Activated B cell treated with CpG ODN at 0.5 μM for 24 hours (primary cell): ENCODE data around the gene INTS1. TPM values are rescaled to one million over a fixed set of nuclear protein-coding genes. Genes with fewer than 3 reads are reported as not detected.
A peak's percentile ranks its signal among the peaks of the same experiment; 100 is the strongest.

ENCODE experiments used
- ATAC-seq: fragments of 200-7000 bp; cut with Tn5 transposase; one replicate; pipeline ENCODE4 v1.10.0; 2021; ENCODE audit warnings: low read depth, mild to moderate bottlenecking, moderate library complexity
- CTCF ChIA-PET: fragments of 350-600 bp; sonication (Branson Sonifier 250); formaldehyde crosslinking; loops from one replicate; lab custom pipeline; 2021; ENCODE audit warnings: antibody characterized with exemption; lab: Charles Lee
- POLR2A ChIA-PET: fragments of 350-600 bp; sonication (Branson Sonifier 250); formaldehyde crosslinking; loops from one replicate; lab custom pipeline; 2021; ENCODE audit warnings: antibody characterized with exemption; lab: Charles Lee
- DNase-seq: peaks from one replicate; pipeline ENCODE4 v3.0.0; 2022
- H3K27ac Mint-ChIP-seq: one replicate; pipeline ENCODE4 v1.8.0; 2020; ENCODE audit warnings: mixed read lengths
- H3K27me3 Mint-ChIP-seq: one replicate; pipeline ENCODE4 v1.8.0; 2021; ENCODE audit warnings: mixed read lengths
- H3K36me3 Mint-ChIP-seq: one replicate; pipeline ENCODE4 v1.8.0; 2021; ENCODE audit warnings: low read depth, mixed read lengths
- H3K4me1 Mint-ChIP-seq: one replicate; pipeline ENCODE4 v1.8.0; 2021; ENCODE audit warnings: mixed read lengths
- H3K4me3 Mint-ChIP-seq: one replicate; pipeline ENCODE4 v1.8.0; 2020; ENCODE audit warnings: mild to moderate bottlenecking, mixed read lengths
- H3K9me3 Mint-ChIP-seq: one replicate; pipeline ENCODE4 v1.8.0; 2020; ENCODE audit warnings: mixed read lengths
- CTCF ChIP-seq: fragments of 200-600 bp; IDR thresholded peaks from one replicate; pipeline ENCODE4 v1.8.0; 2022; ENCODE audit warnings: antibody characterized with exemption, mild to moderate bottlenecking
- intact Hi-C: fragments of 100-400 bp; cut with micrococcal nuclease; formaldehyde crosslinking; loops from one replicate; pipeline ENCODE4 v1.15.1; 2024
- total RNA-seq: library from RNA; stranded (reverse); gene quantifications from 2 replicates; pipeline ENCODE4 v1.2.3, GENCODE V29; 2022

The INTS1 gene
- total RNA-seq, 1 donor from 2014 or later, result 110 TPM

- ATAC-seq (peak; percentile 10), DNase-seq (no peak)
- ChIA-PET CTCF (no interaction called here), POLR2A (no interaction called here)
- H3K4me1 Mint-ChIP-seq, result peaks cover 3% of the 10 kb centered on the region
- H3K4me3 Mint-ChIP-seq, result no peak overlapping the region
- no peaks in the 10 kb centered on the region for H3K27me3 Mint-ChIP-seq
- no peak overlapping the region for H3K27ac Mint-ChIP-seq
- peaks cover 4% of the 10 kb centered on the region for H3K36me3 Mint-ChIP-seq
- H3K9me3 Mint-ChIP-seq, result no peaks in the 10 kb centered on the region
- TF ChIP-seq CTCF, result no peak
- intact Hi-C loops, result loop anchor here (5.0 kb wide), 1 partner anchor 46 kb away; the partner anchor contains the start of gene INTS1
These were observed 43.7 kb upstream of the INTS1 start for GRCh38 chr7:1547777-1548437.

- DNase-seq, result no peak
- Mint-ChIP-seq H3K9me3 (no peaks in the 10 kb centered on the region), H3K36me3 (peaks cover 12% of the 10 kb centered on the region), H3K4me1 (peaks cover 3% of the 10 kb centered on the region), H3K27ac (no peak overlapping the region), H3K4me3 (no peak overlapping the region), H3K27me3 (no peaks in the 10 kb centered on the region)
- no peak for ATAC-seq
- ChIA-PET CTCF (no interaction called here), POLR2A (no interaction called here)
- TF ChIP-seq CTCF, result no peak
- intact Hi-C loops, result loop anchor here (5.0 kb wide), 1 partner anchor 45 kb away; the partner anchor contains the start of gene INTS1
These were observed 43.0 kb upstream of the INTS1 start for GRCh38 chr7:1546909-1547776.

GRCh38 chr7:1546274-1546908 is 42.2 kb upstream of the INTS1 start:
- no peak for ATAC-seq
- ChIA-PET POLR2A (no interaction called here), CTCF (no interaction called here)
- no peak overlapping the region for H3K27ac Mint-ChIP-seq
- H3K4me1 Mint-ChIP-seq, result peaks cover 3% of the 10 kb centered on the region
- peaks cover 17% of the 10 kb centered on the region for H3K36me3 Mint-ChIP-seq
- TF ChIP-seq CTCF, result no peak
- no peaks in the 10 kb centered on the region for H3K27me3 Mint-ChIP-seq
- H3K9me3 Mint-ChIP-seq, result no peaks in the 10 kb centered on the region
- intact Hi-C loops, result loop anchor here (5.0 kb wide), 1 partner anchor 44 kb away; the partner anchor contains the start of gene INTS1
- H3K4me3 Mint-ChIP-seq, result no peak overlapping the region
- DNase-seq, result no peak

- H3K27me3 Mint-ChIP-seq, result no peaks in the 10 kb centered on the region
- H3K36me3 Mint-ChIP-seq, result peaks cover 24% of the 10 kb centered on the region
- no peak for DNase-seq
- TF ChIP-seq CTCF, result no peak
- no peak overlapping the region for H3K27ac Mint-ChIP-seq
- peaks cover 3% of the 10 kb centered on the region for H3K4me1 Mint-ChIP-seq
- ChIA-PET POLR2A (no interaction called here), CTCF (no interaction called here)
- ATAC-seq, result no peak
- intact Hi-C loops, result loop anchor here (5.0 kb wide), 1 partner anchor 43 kb away; the partner anchor contains the start of gene INTS1
- H3K9me3 Mint-ChIP-seq, result no peaks in the 10 kb centered on the region
- H3K4me3 Mint-ChIP-seq, result no peak overlapping the region
These were observed 41.4 kb upstream of the INTS1 start for GRCh38 chr7:1545417-1546246.
